Stomach smooth muscle (tissue), 2 donors: ENCODE data around the gene CCDC124.

Source experiments
- H3K27ac ChIP-seq: one replicate; pipeline ENCODE4 v1.7.0; 2013; ENCODE audit warnings: mild to moderate bottlenecking, low read length, inconsistent platforms
- H3K27me3 ChIP-seq, 2 donors: one replicate each; pipeline ENCODE4 v1.7.0; 2013; ENCODE audit warnings: low read length in 2 of 2; ENCODE audit not compliant: insufficient read depth in 2 of 2, control insufficient read depth in 1 of 2
- H3K36me3 ChIP-seq, 2 donors: one replicate each; pipeline ENCODE4 v1.7.0; 2013; ENCODE audit warnings: low read length in 2 of 2; ENCODE audit not compliant: control insufficient read depth in 2 of 2, insufficient read depth in 2 of 2
- H3K4me1 ChIP-seq: one replicate; pipeline ENCODE4 v1.7.0; 2013; ENCODE audit warnings: low read length; ENCODE audit not compliant: control insufficient read depth, insufficient read depth
- H3K4me3 ChIP-seq, 2 donors: one replicate each; pipeline ENCODE4 v1.7.0; 2013; ENCODE audit warnings: low read length in 2 of 2
- H3K9ac ChIP-seq, 2 donors: one replicate each; pipeline ENCODE4 v1.7.0; 2013; ENCODE audit warnings: low read length in 2 of 2, mild to moderate bottlenecking in 1 of 2
- H3K9me3 ChIP-seq, 2 donors: one replicate each; pipeline ENCODE4 v1.7.0; 2013; ENCODE audit warnings: low read length in 2 of 2; ENCODE audit not compliant: control insufficient read depth in 2 of 2
- donor health status: healthy.
- donor health status: Pancreatic carcinoma.

Gene CCDC124

GRCh38 chr19:17936379-17936778, 3.6 kb downstream of the CCDC124 start:
- Histone ChIP-seq H3K27me3 (no peaks in the 10 kb centered on the region), H3K9ac (no peak overlapping the region), H3K4me3 (no peak overlapping the region), H3K27ac (no peak overlapping the region), H3K4me1 (peaks cover 21% of the 10 kb centered on the region), H3K36me3 (peaks cover 4 to 10% of the 10 kb centered on the region in 2 donors), H3K9me3 (no peaks in the 10 kb centered on the region)

- Histone ChIP-seq H3K36me3 (peaks cover 4 to 10% of the 10 kb centered on the region in 2 donors), H3K9me3 (no peaks in the 10 kb centered on the region), H3K27ac (no peak overlapping the region)
These were observed 4.6 kb downstream of the CCDC124 start for GRCh38 chr19:17937371-17937900.

GRCh38 chr19:17938092-17938845, 5.5 kb downstream of the CCDC124 start:
- no peaks in the 10 kb centered on the region for H3K27me3 ChIP-seq
- H3K4me3 ChIP-seq: no peak overlapping the region
- peaks cover 4 to 10% of the 10 kb centered on the region in 2 donors for H3K36me3 ChIP-seq
- no peak overlapping the region for H3K9ac ChIP-seq
- H3K9me3 ChIP-seq: no peaks in the 10 kb centered on the region
- H3K4me1 ChIP-seq: peaks cover 11% of the 10 kb centered on the region
- no peak overlapping the region for H3K27ac ChIP-seq

More at GRCh38 chr19:17937371-17937900, 4.6 kb downstream of the CCDC124 start:
- Histone ChIP-seq H3K4me1 (peaks cover 15% of the 10 kb centered on the region), H3K4me3 (no peak overlapping the region), H3K9ac (no peak overlapping the region), H3K27me3 (no peaks in the 10 kb centered on the region)

GRCh38 chr19:17942181-17942580, 9.4 kb downstream of the CCDC124 start:
- no peaks in the 10 kb centered on the region for H3K27me3 ChIP-seq
- no peak overlapping the region for H3K4me3 ChIP-seq
- peaks cover 4 to 7% of the 10 kb centered on the region in 2 donors for H3K36me3 ChIP-seq
- no peak overlapping the region for H3K27ac ChIP-seq
- H3K9me3 ChIP-seq: no peaks in the 10 kb centered on the region
- H3K9ac ChIP-seq: no peak overlapping the region
- H3K4me1 ChIP-seq: peaks cover 14% of the 10 kb centered on the region

- H3K27me3 ChIP-seq: no peaks in the 10 kb centered on the region
- no peak overlapping the region for H3K27ac ChIP-seq
- no peak overlapping the region for H3K4me3 ChIP-seq
- H3K36me3 ChIP-seq: peaks cover 4 to 7% of the 10 kb centered on the region in 2 donors
- H3K4me1 ChIP-seq: peaks cover 18% of the 10 kb centered on the region
- no peaks in the 10 kb centered on the region for H3K9me3 ChIP-seq
- H3K9ac ChIP-seq: no peak overlapping the region
These were observed 9.9 kb downstream of the CCDC124 start for GRCh38 chr19:17942582-17943273.

GRCh38 chr19:17943274-17944221, 10.7 kb downstream of the CCDC124 start:
- Histone ChIP-seq H3K9me3 (no peaks in the 10 kb centered on the region), H3K4me3 (no peak overlapping the region), H3K4me1 (peaks cover 17% of the 10 kb centered on the region), H3K27ac (no peak overlapping the region), H3K27me3 (no peaks in the 10 kb centered on the region), H3K36me3 (peaks cover 4 to 6% of the 10 kb centered on the region in 2 donors), H3K9ac (no peak overlapping the region)

GRCh38 chr19:17944301-17944700, 11.5 kb downstream of the CCDC124 start:
- H3K9ac ChIP-seq: no peak overlapping the region
- H3K27me3 ChIP-seq: peaks cover 3 to 6% of the 10 kb centered on the region in 2 donors
- no peak overlapping the region for H3K4me3 ChIP-seq
- H3K4me1 ChIP-seq: peaks cover 15% of the 10 kb centered on the region
- H3K9me3 ChIP-seq: no peaks in the 10 kb centered on the region
- H3K27ac ChIP-seq: no peak overlapping the region
- peaks cover 4% of the 10 kb centered on the region in 2 donors for H3K36me3 ChIP-seq

- H3K9me3 ChIP-seq: no peaks in the 10 kb centered on the region
- H3K9ac ChIP-seq: peak overlapping the region; percentile 65 to 66
- H3K27ac ChIP-seq: peak overlapping the region; percentile 24
- peaks cover 26 to 31% of the 10 kb centered on the region in 2 donors for H3K27me3 ChIP-seq
- no peaks in the 10 kb centered on the region for H3K36me3 ChIP-seq
- H3K4me3 ChIP-seq: peak overlapping the region; percentile 31 to 80
- peaks cover 31% of the 10 kb centered on the region for H3K4me1 ChIP-seq
These were observed 14.4 kb downstream of the CCDC124 start for GRCh38 chr19:17946965-17947784.

- Histone ChIP-seq H3K27me3 (peaks cover 32 to 39% of the 10 kb centered on the region in 2 donors), H3K4me1 (peaks cover 31% of the 10 kb centered on the region), H3K4me3 (peak overlapping the region in 1 of 2 donors; percentile 80), H3K9ac (no peak overlapping the region), H3K27ac (no peak overlapping the region), H3K36me3 (no peaks in the 10 kb centered on the region), H3K9me3 (no peaks in the 10 kb centered on the region)
These were observed 15.1 kb downstream of the CCDC124 start for GRCh38 chr19:17947815-17948513.
